IMR-90 (cell line): ENCODE data around the gene MAP4. TPM values are rescaled to one million over a fixed set of nuclear protein-coding genes. Genes with fewer than 3 reads are reported as not detected.

Experiments used
- ATAC-seq: fragments of 200-7000 bp; cut with Tn5 transposase; 2 replicates; pipeline ENCODE4 v1.9.1; 2020; ENCODE audit warnings: low read depth, mild to moderate bottlenecking, moderate library complexity
- BruUV-seq: library from RNA; stranded (reverse); fragments of 400-500 nt; replicated peaks from 2 replicates; lab custom pipeline; 2021; lab: Mats Ljungman, UMichigan
- CTCF ChIA-PET: fragments of 300-600 bp; formaldehyde crosslinking; extraction: SDS; loops from one replicate; lab custom pipeline; 2021; ENCODE audit warnings: antibody characterized with exemption; lab: Yijun Ruan, JAX
- POLR2A ChIA-PET: fragments of 300-600 bp; sonication (Branson Sonifier 250); formaldehyde crosslinking; loops from one replicate; lab custom pipeline; 2022; ENCODE audit warnings: antibody characterized with exemption; ENCODE audit not compliant: unreplicated experiment; lab: Charles Lee
- DNase-seq: peaks from one replicate; pipeline ENCODE4 v3.0.0; 2013
- H2AFZ ChIP-seq: replicated peaks from 2 replicates; pipeline ENCODE3; 2013; ENCODE audit warnings: low read length, mild to moderate bottlenecking; ENCODE audit not compliant: poor library complexity
- H2AK5ac ChIP-seq: 2 replicates; pipeline ENCODE4 v1.6.1; 2013; ENCODE audit warnings: low read depth, low read length, inconsistent platforms
- H2AK9ac ChIP-seq: replicated peaks from 2 replicates; pipeline ENCODE3; 2013; ENCODE audit warnings: mild to moderate bottlenecking, low read depth, low read length, moderate library complexity; ENCODE audit not compliant: poor library complexity
- H2BK120ac ChIP-seq: 2 replicates; pipeline ENCODE4 v1.6.1; 2013; ENCODE audit warnings: low read depth, low read length, inconsistent platforms
- H2BK15ac ChIP-seq: 3 replicates; pipeline ENCODE4 v1.6.1; 2013; ENCODE audit warnings: low read depth, low read length, inconsistent platforms
- H2BK20ac ChIP-seq: 2 replicates; pipeline ENCODE4 v1.6.1; 2013; ENCODE audit warnings: low read depth, mild to moderate bottlenecking, inconsistent platforms, low read length, moderate library complexity
- H2BK5ac ChIP-seq: 2 replicates; pipeline ENCODE4 v1.6.1; 2013; ENCODE audit warnings: mild to moderate bottlenecking, low read depth, low read length, inconsistent platforms; ENCODE audit not compliant: poor library complexity, severe bottlenecking
- H3K14ac ChIP-seq: replicated peaks from 2 replicates; pipeline ENCODE4 v1.6.1; 2013; ENCODE audit warnings: low read depth, low read length, inconsistent platforms
- H3K18ac ChIP-seq: 2 replicates; pipeline ENCODE4 v1.6.1; 2013; ENCODE audit warnings: low read depth, low read length, control low read depth
- H3K23ac ChIP-seq: 2 replicates; pipeline ENCODE4 v1.6.1; 2013; ENCODE audit warnings: low read depth, low read length, inconsistent platforms
- H3K27ac ChIP-seq: 2 replicates; pipeline ENCODE4 v1.5.1; 2013; ENCODE audit warnings: mild to moderate bottlenecking, control low read depth, low read length; ENCODE audit not compliant: insufficient read depth
- H3K27me3 ChIP-seq: 2 replicates; pipeline ENCODE4 v1.6.1; 2013; ENCODE audit warnings: low read length; ENCODE audit not compliant: control insufficient read depth, insufficient read depth
- H3K36me3 ChIP-seq: 2 replicates; pipeline ENCODE4 v1.6.1; 2013; ENCODE audit warnings: low read length, mixed read lengths; ENCODE audit not compliant: control insufficient read depth, insufficient read depth
- H3K4ac ChIP-seq: 2 replicates; pipeline ENCODE4 v1.6.1; 2013; ENCODE audit warnings: low read depth, low read length, inconsistent platforms
- H3K4me1 ChIP-seq: 2 replicates; pipeline ENCODE4 v1.6.1; 2013; ENCODE audit warnings: low read length, mixed read lengths; ENCODE audit not compliant: control insufficient read depth, insufficient read depth
- H3K4me2 ChIP-seq: 2 replicates; pipeline ENCODE4 v1.6.1; 2013; ENCODE audit warnings: low read depth, mild to moderate bottlenecking, control low read depth, low read length, moderate library complexity
- H3K4me3 ChIP-seq: 2 replicates; pipeline ENCODE4 v1.5.1; 2013; ENCODE audit warnings: low read depth, mild to moderate bottlenecking, control low read depth, low read length, moderate library complexity; ENCODE audit not compliant: insufficient read depth
- H3K56ac ChIP-seq: 2 replicates; pipeline ENCODE4 v1.6.1; 2013; ENCODE audit warnings: low read length, inconsistent platforms; ENCODE audit not compliant: insufficient read depth; ENCODE audit errors: extremely low read depth
- H3K79me1 ChIP-seq, 2 experiments: 2 replicates each; pipeline ENCODE4 v1.6.1; 2013; ENCODE audit warnings: low read length in 2 of 2, inconsistent platforms in 1 of 2, low read depth in 1 of 2
- H3K9ac ChIP-seq: 2 replicates; pipeline ENCODE4 v1.6.1; 2013; ENCODE audit warnings: low read depth, low read length, control low read depth
- H3K9me1 ChIP-seq: 2 replicates; pipeline ENCODE4 v1.6.1; 2013; ENCODE audit warnings: low read length, inconsistent platforms; ENCODE audit not compliant: insufficient read depth
- H3K9me3 ChIP-seq: 2 replicates; pipeline ENCODE4 v1.6.1; 2013; ENCODE audit warnings: low read length; ENCODE audit not compliant: control insufficient read depth, insufficient read depth
- H4K20me1 ChIP-seq: 2 replicates; pipeline ENCODE4 v1.6.1; 2013; ENCODE audit warnings: low read length, inconsistent platforms; ENCODE audit not compliant: insufficient read depth
- H4K5ac ChIP-seq: 2 replicates; pipeline ENCODE4 v1.6.1; 2013; ENCODE audit warnings: mild to moderate bottlenecking, low read depth, low read length, control low read depth
- H4K8ac ChIP-seq, 2 experiments: 2 replicates each; pipeline ENCODE4 v1.6.1; 2013; ENCODE audit warnings: low read depth in 2 of 2, low read length in 2 of 2, control low read depth in 1 of 2, inconsistent platforms in 1 of 2
- H4K91ac ChIP-seq: 2 replicates; pipeline ENCODE4 v1.6.1; 2013; ENCODE audit warnings: low read depth, low read length, inconsistent platforms; ENCODE audit not compliant: insufficient read depth
- BHLHE40 ChIP-seq: fragments of 150-350 bp; IDR thresholded peaks from 2 replicates; pipeline ENCODE4 v1.6.1; 2016; ENCODE audit warnings: mild to moderate bottlenecking, low read depth, low read length
- CEBPB ChIP-seq: IDR thresholded peaks from 2 replicates; pipeline ENCODE4 v1.6.1; 2012; ENCODE audit warnings: low read depth, low read length, improper control_type of control experiment
- CHD1 ChIP-seq: IDR thresholded peaks from 2 replicates; pipeline ENCODE4 v1.6.1; 2012; ENCODE audit warnings: low read depth, low read length, improper control_type of control experiment
- FOS ChIP-seq: fragments of 150-350 bp; IDR thresholded peaks from 2 replicates; pipeline ENCODE4 v1.6.1; 2016; ENCODE audit warnings: low read depth, low read length
- MAFK ChIP-seq: IDR thresholded peaks from 2 replicates; pipeline ENCODE4 v1.6.1; 2012; ENCODE audit warnings: low read depth, low read length, improper control_type of control experiment
- MXI1 ChIP-seq: IDR thresholded peaks from 2 replicates; pipeline ENCODE4 v1.6.1; 2012; ENCODE audit warnings: low read depth, mild to moderate bottlenecking, low read length, moderate library complexity, borderline replicate concordance
- NFE2L2 ChIP-seq: fragments of 150-350 bp; IDR thresholded peaks from 2 replicates; pipeline ENCODE4 v1.6.1; 2016; ENCODE audit warnings: low read depth, mild to moderate bottlenecking, low read length
- POLR2A ChIP-seq: IDR thresholded peaks from 2 replicates; pipeline ENCODE4 v1.6.1; 2012; ENCODE audit warnings: mild to moderate bottlenecking, low read depth, low read length
- RAD21 ChIP-seq: IDR thresholded peaks from 2 replicates; pipeline ENCODE4 v1.6.1; 2012; ENCODE audit warnings: low read length, improper control_type of control experiment
- RCOR1 ChIP-seq: IDR thresholded peaks from 2 replicates; pipeline ENCODE4 v1.6.1; 2012; ENCODE audit warnings: mild to moderate bottlenecking, low read length, improper control_type of control experiment; ENCODE audit not compliant: insufficient replicate concordance
- SMC3 ChIP-seq: fragments of 150-350 bp; IDR thresholded peaks from 2 replicates; pipeline ENCODE4 v1.6.1; 2016; ENCODE audit warnings: low read depth, mild to moderate bottlenecking, antibody characterized with exemption, low read length, moderate library complexity
- WGBS, 2 experiments: methylation state at CpG; one replicate each; pipeline versions ENCODE4 v1.1.5 to v1.1.7; 2013; ENCODE audit warnings: missing lambda C conversion rate in 2 of 2; ENCODE audit not compliant: insufficient read length in 1 of 2; ENCODE audit errors: extremely low coverage in 2 of 2; 5-methylcytosine and 5-hydroxymethylcytosine counted together
- dilution Hi-C: fragments of 300-500 bp; cut with HindIII; formaldehyde crosslinking; loops from one replicate; pipeline ENCODE4 v1.14.3; 2018; ENCODE audit warnings: low sequenced_read_pairs; ENCODE audit not compliant: unreplicated experiment
- in situ Hi-C: fragments of 300-500 bp; cut with MboI; formaldehyde crosslinking; loops from 3 replicates; pipeline ENCODE4 v1.14.3; 2019; ENCODE audit warnings: low sequenced_read_pairs, inconsistent platforms, mixed read lengths
- intact Hi-C: fragments of 100-400 bp; cut with micrococcal nuclease; formaldehyde crosslinking; loops from 2 replicates; pipeline ENCODE4 v1.10.0; 2022
- polyA plus RNA-seq, 3 experiments: library from polyadenylated mRNA; depleted of rRNA; stranded (reverse); fragments of >200 nt; gene quantifications; 2 replicates each; pipeline ENCODE4 v1.2.3, GENCODE V29; 2012; ENCODE audit warnings: low replicate concordance in 1 of 3
- total RNA-seq: library from RNA; depleted of rRNA; stranded (reverse); fragments of >200 nt; gene quantifications from 2 replicates; pipeline ENCODE4 v1.2.3, GENCODE V29; 2012
- TF ChIP-seq, protein P1 (sequence below): conservative IDR thresholded peaks from 2 replicates; pipeline ENCODE4 v1.5.1; 2012; ENCODE audit warnings: mild to moderate bottlenecking, low read depth, low read length, improper control_type of control experiment

The MAP4 gene
- total and polyA plus RNA-seq, 2 of the 4 experiments (the other 2 are of a cell fraction): 87.8 to 216 TPM

DNA sequence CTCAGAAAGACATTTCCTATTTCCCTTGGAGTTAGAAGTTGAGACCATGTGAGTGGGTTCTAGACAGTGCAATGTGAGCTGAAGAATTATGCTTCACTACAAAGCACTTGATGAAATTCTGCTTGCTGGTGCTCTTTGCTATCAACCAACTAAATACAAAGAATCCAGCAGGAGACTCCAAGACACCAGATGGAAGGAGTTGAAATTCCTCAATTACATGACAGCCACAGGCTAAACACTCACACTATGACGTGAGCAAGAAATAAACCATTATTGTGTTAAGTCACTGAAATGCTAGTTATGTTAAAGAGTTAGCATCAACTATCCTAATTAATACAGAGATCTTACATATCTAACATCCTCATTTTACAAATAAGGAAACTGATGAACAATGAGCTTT is 8.2 kb upstream of the MAP4 start:
- Histone ChIP-seq H3K23ac (peak overlapping the region; percentile 4), H3K9me1 (peaks cover 27% of the 10 kb centered on the region), H3K14ac (no peak overlapping the region), H2AFZ (no peak overlapping the region), H3K4me2 (no peak overlapping the region), H2BK20ac (no peak overlapping the region), H3K56ac (no peak overlapping the region), H2BK120ac (no peak overlapping the region), H3K36me3 (no peaks in the 10 kb centered on the region; the same call in 1 of the 2 replicates), H4K20me1 (peaks cover 90% of the 10 kb centered on the region), H2BK5ac (no peak overlapping the region), H3K4me1 (peaks cover 11% of the 10 kb centered on the region), H3K27ac (no peak overlapping the region), H3K9ac (no peak overlapping the region), H3K4me3 (no peak overlapping the region), H2BK15ac (no peak overlapping the region), H3K27me3 (no peaks in the 10 kb centered on the region), H3K4ac (no peak overlapping the region; the same call in 1 of the 2 replicates), H2AK5ac (no peak overlapping the region), H3K79me1 (peaks cover 6 to 71% of the 10 kb centered on the region in 2 experiments; a peak in 2 of 4 replicates), H2AK9ac (no peak overlapping the region), H4K8ac (no peak overlapping the region), H3K18ac (no peak overlapping the region), H4K5ac (no peak overlapping the region), H4K91ac (no peak overlapping the region), H3K9me3 (no peaks in the 10 kb centered on the region)
- ATAC-seq: peak; percentile 48
- POLR2A ChIA-PET: no interaction called here
- no CpG with 5 or more reads among the region's 1 CpG for WGBS, 2 experiments
- CTCF ChIA-PET: no interaction called here
- no peak for TF ChIP-seq NFE2L2
- TF ChIP-seq BHLHE40: no peak
- TF ChIP-seq RAD21: no peak
- no peak for TF ChIP-seq RCOR1
- no peak for TF ChIP-seq SMC3
- TF ChIP-seq, protein P1, sequence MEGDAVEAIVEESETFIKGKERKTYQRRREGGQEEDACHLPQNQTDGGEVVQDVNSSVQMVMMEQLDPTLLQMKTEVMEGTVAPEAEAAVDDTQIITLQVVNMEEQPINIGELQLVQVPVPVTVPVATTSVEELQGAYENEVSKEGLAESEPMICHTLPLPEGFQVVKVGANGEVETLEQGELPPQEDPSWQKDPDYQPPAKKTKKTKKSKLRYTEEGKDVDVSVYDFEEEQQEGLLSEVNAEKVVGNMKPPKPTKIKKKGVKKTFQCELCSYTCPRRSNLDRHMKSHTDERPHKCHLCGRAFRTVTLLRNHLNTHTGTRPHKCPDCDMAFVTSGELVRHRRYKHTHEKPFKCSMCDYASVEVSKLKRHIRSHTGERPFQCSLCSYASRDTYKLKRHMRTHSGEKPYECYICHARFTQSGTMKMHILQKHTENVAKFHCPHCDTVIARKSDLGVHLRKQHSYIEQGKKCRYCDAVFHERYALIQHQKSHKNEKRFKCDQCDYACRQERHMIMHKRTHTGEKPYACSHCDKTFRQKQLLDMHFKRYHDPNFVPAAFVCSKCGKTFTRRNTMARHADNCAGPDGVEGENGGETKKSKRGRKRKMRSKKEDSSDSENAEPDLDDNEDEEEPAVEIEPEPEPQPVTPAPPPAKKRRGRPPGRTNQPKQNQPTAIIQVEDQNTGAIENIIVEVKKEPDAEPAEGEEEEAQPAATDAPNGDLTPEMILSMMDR: no peak
- TF ChIP-seq POLR2A: no peak
- no peak for TF ChIP-seq FOS
- TF ChIP-seq CEBPB: no peak
- no peak for TF ChIP-seq CHD1
- no peak for TF ChIP-seq MAFK
- TF ChIP-seq MXI1: no peak
- peak; percentile 41 for DNase-seq
- dilution Hi-C loops (no loop called here), intact Hi-C loops (no loop called here), in situ Hi-C loops (no loop called here)
- no TSS peak for BruUV-seq
